KBM-7 (cell line): ENCODE results near the gene ME2.
"Not testable (repeated sequence)": the region's sequence is repeated elsewhere in the genome, so short reads cannot be mapped to it uniquely, and the experiment has no call there.

Source experiments
- DNase-seq: peaks from one replicate; pipeline ENCODE4 v3.0.0-alpha.2; 2015
- in situ Hi-C: fragments of 300-500 bp; cut with MboI; formaldehyde crosslinking; loops from 2 replicates; pipeline ENCODE4 v1.14.3; 2020; ENCODE audit warnings: low sequenced_read_pairs, low pct_unique_long_range_greater_than_20kb, mixed read lengths

Gene ME2

GRCh38 chr18:51003174-51003573 lies 124.3 kb downstream of the ME2 start:
- in situ Hi-C loops, result not testable (repeated sequence)

More at GRCh38 chr18:51003174-51003573, 124.3 kb downstream of the ME2 start:
- DNase-seq, result not testable (repeated sequence)
